K562 (cell line): Measurements from ENCODE around the gene FAM89B. TPM values are rescaled to one million over a fixed set of nuclear protein-coding genes. Genes with fewer than 3 reads are reported as not detected.

ENCODE experiments used
- ATAC-seq: fragments of 200-7000 bp; cut with Tn5 transposase; 3 replicates; pipeline ENCODE4 v1.9.1; 2020; ENCODE audit warnings: moderate library complexity
- BruUV-seq: library from RNA; stranded (reverse); fragments of 400-500 nt; replicated peaks from 2 replicates; lab custom pipeline; 2021; lab: Mats Ljungman, UMichigan
- CTCF ChIA-PET: fragments of 300-600 bp; formaldehyde crosslinking; extraction: SDS; loops from one replicate; lab custom pipeline; 2021; ENCODE audit warnings: low intra/inter-chr PET ratio; lab: Yijun Ruan, JAX
- POLR2A ChIA-PET: fragments of 300-600, 350-650 bp; sonication (Branson Sonifier 250); formaldehyde crosslinking; extraction: SDS; loops from one replicate; lab custom pipeline; 2021; ENCODE audit warnings: antibody characterized with exemption, inconsistent platforms; lab: Yijun Ruan, JAX
- DNase-seq, 4 experiments: peaks; one replicate each; pipeline versions ENCODE4 v3.0.0 to v3.0.0-alpha.2; 2011 to 2018; ENCODE audit warnings: low spot score in 3 of 4, mixed read lengths in 3 of 4; ENCODE audit errors: extremely low read depth in 1 of 4
- FAIRE-seq: peaks from 2 replicates; lab custom pipeline; 2011; peaks lifted over from hg19 to GRCh38; lab: Jason Lieb, UNC
- H2AFZ ChIP-seq: 2 replicates; pipeline ENCODE4 v1.6.0; 2011; ENCODE audit warnings: low read depth, low read length, control low read depth, inconsistent platforms
- H3K27ac ChIP-seq: fragments of 200-600 bp; 3 replicates; pipeline ENCODE4 v1.8.0; 2011; ENCODE audit warnings: low read depth, mild to moderate bottlenecking, control low read depth, inconsistent platforms, low read length, moderate library complexity, mixed read lengths; ENCODE audit errors: extremely low read depth
- H3K27me3 ChIP-seq, 2 experiments: fragments of 300-600 bp in 1 of 2; 2 replicates in 1 of 2; 3 replicates in 1 of 2; pipeline versions ENCODE4 v1.6.0 to v1.8.0; 2011; ENCODE audit warnings: inconsistent platforms in 2 of 2, low read length in 2 of 2, mild to moderate bottlenecking in 1 of 2, mixed read lengths in 1 of 2, moderate library complexity in 1 of 2; ENCODE audit not compliant: control insufficient read depth in 2 of 2, insufficient read depth in 2 of 2
- H3K36me3 ChIP-seq: fragments of 300-600 bp; 3 replicates; pipeline ENCODE4 v1.8.0; 2011; ENCODE audit warnings: mild to moderate bottlenecking, low read length, inconsistent platforms; ENCODE audit not compliant: control insufficient read depth, insufficient read depth
- H3K4me1 ChIP-seq, 2 experiments: fragments of 200-600 bp in 1 of 2; replicated peaks in 1 of 2; 2 replicates in 1 of 2; 3 replicates in 1 of 2; pipeline versions ENCODE4 v1.5.1 to v1.8.0; 2011; ENCODE audit warnings: inconsistent platforms in 2 of 2, low read length in 2 of 2, mild to moderate bottlenecking in 1 of 2, mixed read lengths in 1 of 2, moderate library complexity in 1 of 2; ENCODE audit not compliant: control insufficient read depth in 2 of 2, insufficient read depth in 2 of 2
- H3K4me2 ChIP-seq: 2 replicates; pipeline ENCODE4 v1.6.1; 2011; ENCODE audit warnings: low read length, control low read depth, inconsistent platforms, mixed read lengths; ENCODE audit not compliant: insufficient read depth
- H3K4me3 ChIP-seq: fragments of 200-600 bp; sonication (generic), shearing (Covaris generic); 2 replicates; pipeline ENCODE4 v1.5.1; 2016; ENCODE audit warnings: control low read depth, inconsistent platforms
- H3K79me2 ChIP-seq: fragments of 200-600 bp; 3 replicates; pipeline ENCODE4 v1.8.0; 2011; ENCODE audit warnings: low read length, inconsistent platforms; ENCODE audit not compliant: control insufficient read depth, insufficient read depth
- H3K9ac ChIP-seq, 2 experiments: 2 replicates each; pipeline versions ENCODE4 v1.6.0 to v1.6.1; 2011; ENCODE audit warnings: low read depth in 2 of 2, low read length in 2 of 2, control low read depth in 1 of 2, inconsistent platforms in 1 of 2, mild to moderate bottlenecking in 1 of 2, mixed read lengths in 1 of 2; ENCODE audit not compliant: insufficient read depth in 1 of 2
- H3K9me1 ChIP-seq: one replicate; pipeline ENCODE4 v1.6.0; 2011; ENCODE audit warnings: inconsistent platforms, mild to moderate bottlenecking, low read length, moderate library complexity; ENCODE audit not compliant: control insufficient read depth, insufficient read depth
- H3K9me3 ChIP-seq: replicated peaks from 2 replicates; pipeline ENCODE4 v1.5.1; 2011; ENCODE audit warnings: low read depth, low read length, inconsistent platforms; ENCODE audit not compliant: control insufficient read depth, insufficient read depth
- H4K20me1 ChIP-seq: replicated peaks from 2 replicates; pipeline ENCODE4 v1.6.1; 2011; ENCODE audit warnings: low read length, inconsistent platforms, mixed read lengths; ENCODE audit not compliant: control insufficient read depth, insufficient read depth
- ADNP ChIP-seq: fragments of 200-800 bp; sonication (Bioruptor generic); IDR thresholded peaks from 2 replicates; pipeline ENCODE4 v1.6.1; 2016; ENCODE audit warnings: missing genetic modification characterization, missing compliant biosample characterization
- EWSR1 ChIP-seq: fragments of 450-650 bp; IDR thresholded peaks from 2 replicates; pipeline ENCODE4 v1.6.1; 2018; ENCODE audit warnings: borderline replicate concordance, mild to moderate bottlenecking, low read depth, moderate library complexity; ENCODE audit not compliant: partially characterized antibody
- FOXK2 ChIP-seq, 2 experiments: fragments of 450-650 bp; IDR thresholded peaks in 1 of 2; conservative IDR thresholded peaks in 1 of 2; 2 replicates each; pipeline ENCODE4 v1.6.1; 2016; ENCODE audit warnings: low read depth in 2 of 2, mild to moderate bottlenecking in 1 of 2
- GATAD2B ChIP-seq: fragments of 450-650 bp; IDR thresholded peaks from 2 replicates; pipeline ENCODE4 v1.6.1; 2017; ENCODE audit warnings: mild to moderate bottlenecking, borderline replicate concordance
- L3MBTL2 ChIP-seq: fragments of 450-650 bp; IDR thresholded peaks from 2 replicates; pipeline ENCODE4 v1.6.1; 2016; ENCODE audit warnings: mild to moderate bottlenecking, moderate library complexity
- MTA1 ChIP-seq: fragments of 450-650 bp; IDR thresholded peaks from 2 replicates; pipeline ENCODE4 v1.6.1; 2017; ENCODE audit warnings: borderline replicate concordance
- NBN ChIP-seq: fragments of 450-650 bp; IDR thresholded peaks from 2 replicates; pipeline ENCODE4 v1.6.1; 2016; ENCODE audit warnings: low read depth, mild to moderate bottlenecking
- ZNF124 ChIP-seq: sonication (generic); formaldehyde crosslinking; IDR thresholded peaks from 2 replicates; pipeline ENCODE4 v1.8.1; 2022; ENCODE audit warnings: missing genetic modification reagents
- WGBS: fragments of 100-300 bp; shearing (Covaris generic); methylation state at CpG from one replicate; pipeline ENCODE4 v1.1.6; 2016; ENCODE audit warnings: low coverage, mixed read lengths; ENCODE audit not compliant: insufficient coverage; ENCODE audit errors: missing lambda C conversion rate; 5-methylcytosine and 5-hydroxymethylcytosine counted together
- in situ Hi-C: fragments of 300-500 bp; cut with MboI; formaldehyde crosslinking; loops from 4 replicates; pipeline ENCODE4 v1.15.0; 2018; ENCODE audit warnings: inconsistent platforms, mixed read lengths
- intact Hi-C: fragments of 100-400 bp; cut with micrococcal nuclease; formaldehyde crosslinking; loops from 2 replicates; pipeline ENCODE4 v1.14.2; 2022
- polyA plus RNA-seq, 8 experiments: library from polyadenylated mRNA; depleted of rRNA in 4 of 8; stranded (reverse) in 5 of 8; unstranded in 3 of 8; fragments of >200 nt; fragmentation: Nextera tagmentation in 2 of 8; fragmentation: Illumina TruSeq in 1 of 8; extraction: Ambion mirVana in 2 of 8; extraction: Trizol in 1 of 8; gene quantifications; 2 replicates each; pipeline versions ENCODE4 v1.2.1 to v1.2.3, GENCODE V29; 2011 to 2014; ENCODE audit warnings: inconsistent platforms in 1 of 8, missing spikeins in 1 of 8
- total RNA-seq, 7 experiments: library from RNA; depleted of rRNA in 6 of 7; stranded (reverse); fragments of >200 nt in 6 of 7; fragmentation: Illumina TruSeq in 2 of 7; extraction: Trizol in 2 of 7; gene quantifications; 2 replicates each; pipeline versions ENCODE4 v1.2.1 to v1.2.3, GENCODE V29; 2011 to 2021; ENCODE audit warnings: low replicate concordance in 1 of 7
- TF ChIP-seq, protein P1 (sequence below): fragments of 250-450 bp; sonication (Bioruptor Pico); IDR thresholded peaks from 2 replicates; pipeline ENCODE4 v1.5.0; 2020; ENCODE audit warnings: mild to moderate bottlenecking

FAM89B gene
- total and polyA plus RNA-seq, 9 of the 15 experiments (the other 6 are each of a cell fraction or from before 2014, with no cell fraction given): 0.32 to 27.6 (median 11.9) TPM

GRCh38 chr11:65618763-65619162, 46.4 kb downstream of the FAM89B start:
- CTCF ChIA-PET: no interaction called here
- Histone ChIP-seq H3K4me1 (peaks cover 6 to 49% of the 10 kb centered on the region in 2 experiments; a peak in 3 of 5 replicates), H3K9ac (no peak overlapping the region), H3K9me3 (no peaks in the 10 kb centered on the region), H3K36me3 (peaks cover 65% of the 10 kb centered on the region; the same call in 2 of the 3 replicates), H3K9me1 (no peaks in the 10 kb centered on the region), H4K20me1 (no peaks in the 10 kb centered on the region; the same call in 1 of the 2 replicates), H3K27me3 (no peaks in the 10 kb centered on the region), H2AFZ (no peak overlapping the region), H3K4me3 (no peak overlapping the region), H3K27ac (no peak overlapping the region), H3K79me2 (peaks cover 37% of the 10 kb centered on the region), H3K4me2 (no peak overlapping the region)
- in situ Hi-C loops (no loop called here), intact Hi-C loops (no loop called here)
- FAIRE-seq: no peak
- POLR2A ChIA-PET: interaction anchor here (0.6 to 0.9 kb wide), 3 partner anchors 12 to 59 kb away, joined by 3 to 4 read pairs (median 3); no protein-coding TSS in a partner anchor
- no peak for DNase-seq
- no peak for ATAC-seq
- TF ChIP-seq ZNF124 (CRISPR knock-in tag) (no peak), FOXK2 (conservative IDR thresholded peaks at IDR 0.05 in 1 of 2, IDR thresholded peaks at IDR 0.05 in 1 of 2; ENCODE audit: low read depth in 2 of 2) (no peak), EWSR1 (no peak), L3MBTL2 (no peak), MTA1 (no peak), GATAD2B (no peak), NBN (no peak), ADNP (tag) (no peak)
- TF ChIP-seq, protein P1, sequence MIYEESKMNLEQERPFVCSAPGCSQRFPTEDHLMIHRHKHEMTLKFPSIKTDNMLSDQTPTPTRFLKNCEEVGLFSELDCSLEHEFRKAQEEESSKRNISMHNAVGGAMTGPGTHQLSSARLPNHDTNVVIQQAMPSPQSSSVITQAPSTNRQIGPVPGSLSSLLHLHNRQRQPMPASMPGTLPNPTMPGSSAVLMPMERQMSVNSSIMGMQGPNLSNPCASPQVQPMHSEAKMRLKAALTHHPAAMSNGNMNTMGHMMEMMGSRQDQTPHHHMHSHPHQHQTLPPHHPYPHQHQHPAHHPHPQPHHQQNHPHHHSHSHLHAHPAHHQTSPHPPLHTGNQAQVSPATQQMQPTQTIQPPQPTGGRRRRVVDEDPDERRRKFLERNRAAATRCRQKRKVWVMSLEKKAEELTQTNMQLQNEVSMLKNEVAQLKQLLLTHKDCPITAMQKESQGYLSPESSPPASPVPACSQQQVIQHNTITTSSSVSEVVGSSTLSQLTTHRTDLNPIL: no peak
- BruUV-seq: no TSS peak
- 92% methylated on average over 14 of the region's 14 CpGs for WGBS
